HL-60 (cell line): ENCODE data around the gene ASTN2.

ENCODE experiments used
- GABPA ChIP-seq: IDR thresholded peaks from 2 replicates; pipeline ENCODE4 v1.6.1; 2012; ENCODE audit warnings: low read depth
- POLR2AphosphoS5 ChIP-seq: IDR thresholded peaks from 2 replicates; pipeline ENCODE4 v1.6.1; 2012; ENCODE audit warnings: low read depth
- REST ChIP-seq: IDR thresholded peaks from 2 replicates; pipeline ENCODE4 v1.6.1; 2012; ENCODE audit warnings: low read depth; ENCODE audit not compliant: insufficient replicate concordance
- TF ChIP-seq, protein P1 (sequence below): IDR thresholded peaks from one replicate; pipeline ENCODE4 v1.5.1; 2011; ENCODE audit warnings: low read length, control low read depth, inconsistent platforms; ENCODE audit not compliant: insufficient read depth

DNA sequence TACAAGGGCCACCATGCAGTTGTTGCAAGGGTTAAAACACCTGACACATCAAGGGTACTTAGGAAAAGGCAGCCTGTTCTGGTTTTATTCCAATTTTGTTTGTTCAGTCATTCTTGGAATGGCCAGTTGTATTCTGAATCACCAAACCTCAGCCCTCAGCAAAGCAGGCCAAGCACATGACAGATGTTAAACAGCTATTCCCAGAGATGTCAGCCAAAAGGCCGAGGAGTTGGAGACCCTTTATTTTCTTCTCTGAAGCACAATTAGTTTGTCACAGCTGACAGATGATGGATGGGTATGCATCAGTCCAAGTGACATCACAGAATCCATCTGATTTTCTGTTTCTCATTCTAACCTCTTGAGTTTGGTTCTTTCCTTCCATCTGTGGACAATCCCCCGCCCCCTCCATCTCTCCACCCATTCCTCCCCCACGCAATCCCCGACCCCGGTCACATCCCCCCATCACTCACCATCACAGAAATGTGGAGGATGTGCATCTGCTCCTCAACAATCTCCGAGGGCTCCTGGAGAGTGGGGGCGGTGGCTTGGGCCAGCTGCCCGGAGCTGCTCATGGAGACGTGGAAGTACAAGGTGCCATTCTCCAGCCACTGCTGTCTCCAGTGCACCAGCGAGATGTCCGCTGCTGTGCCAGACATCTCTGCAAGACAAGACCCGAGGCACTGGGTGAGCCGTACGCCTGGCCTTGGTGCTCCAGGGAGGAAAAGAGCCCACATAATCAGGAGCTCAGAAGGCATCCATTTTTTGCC lies 123.8 kb downstream of the ASTN2 start:
- TF ChIP-seq, protein P1, sequence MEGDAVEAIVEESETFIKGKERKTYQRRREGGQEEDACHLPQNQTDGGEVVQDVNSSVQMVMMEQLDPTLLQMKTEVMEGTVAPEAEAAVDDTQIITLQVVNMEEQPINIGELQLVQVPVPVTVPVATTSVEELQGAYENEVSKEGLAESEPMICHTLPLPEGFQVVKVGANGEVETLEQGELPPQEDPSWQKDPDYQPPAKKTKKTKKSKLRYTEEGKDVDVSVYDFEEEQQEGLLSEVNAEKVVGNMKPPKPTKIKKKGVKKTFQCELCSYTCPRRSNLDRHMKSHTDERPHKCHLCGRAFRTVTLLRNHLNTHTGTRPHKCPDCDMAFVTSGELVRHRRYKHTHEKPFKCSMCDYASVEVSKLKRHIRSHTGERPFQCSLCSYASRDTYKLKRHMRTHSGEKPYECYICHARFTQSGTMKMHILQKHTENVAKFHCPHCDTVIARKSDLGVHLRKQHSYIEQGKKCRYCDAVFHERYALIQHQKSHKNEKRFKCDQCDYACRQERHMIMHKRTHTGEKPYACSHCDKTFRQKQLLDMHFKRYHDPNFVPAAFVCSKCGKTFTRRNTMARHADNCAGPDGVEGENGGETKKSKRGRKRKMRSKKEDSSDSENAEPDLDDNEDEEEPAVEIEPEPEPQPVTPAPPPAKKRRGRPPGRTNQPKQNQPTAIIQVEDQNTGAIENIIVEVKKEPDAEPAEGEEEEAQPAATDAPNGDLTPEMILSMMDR = no peak
- TF ChIP-seq POLR2AphosphoS5 = no peak
- TF ChIP-seq REST = no peak
- TF ChIP-seq GABPA = no peak
